Measurements from ENCODE around the gene SLC41A1.

SLC41A1 gene

DNA sequence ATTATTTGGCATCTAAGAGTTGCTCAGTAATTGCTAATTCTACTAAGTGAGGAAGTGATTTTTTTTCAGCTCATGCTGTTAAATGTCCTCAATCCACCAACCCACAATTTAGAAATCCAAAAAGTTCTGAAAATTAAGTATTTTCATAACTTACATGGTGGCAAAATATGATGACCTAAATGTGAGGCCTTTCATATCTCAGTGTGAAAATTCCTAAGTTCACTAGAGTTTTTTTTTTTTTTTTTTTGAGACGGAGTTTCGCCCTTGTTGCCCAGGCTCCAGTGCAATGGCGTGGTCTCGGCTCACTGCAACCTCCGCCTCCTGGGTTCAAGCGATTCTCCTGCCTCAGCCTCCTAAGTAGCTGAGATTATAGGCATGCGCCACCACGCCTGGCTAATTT is 68.6 kb downstream of the SLC41A1 start:
- DNase-seq (ENCODE audit: low spot score) = no peak
- TF ChIP-seq, protein P1, sequence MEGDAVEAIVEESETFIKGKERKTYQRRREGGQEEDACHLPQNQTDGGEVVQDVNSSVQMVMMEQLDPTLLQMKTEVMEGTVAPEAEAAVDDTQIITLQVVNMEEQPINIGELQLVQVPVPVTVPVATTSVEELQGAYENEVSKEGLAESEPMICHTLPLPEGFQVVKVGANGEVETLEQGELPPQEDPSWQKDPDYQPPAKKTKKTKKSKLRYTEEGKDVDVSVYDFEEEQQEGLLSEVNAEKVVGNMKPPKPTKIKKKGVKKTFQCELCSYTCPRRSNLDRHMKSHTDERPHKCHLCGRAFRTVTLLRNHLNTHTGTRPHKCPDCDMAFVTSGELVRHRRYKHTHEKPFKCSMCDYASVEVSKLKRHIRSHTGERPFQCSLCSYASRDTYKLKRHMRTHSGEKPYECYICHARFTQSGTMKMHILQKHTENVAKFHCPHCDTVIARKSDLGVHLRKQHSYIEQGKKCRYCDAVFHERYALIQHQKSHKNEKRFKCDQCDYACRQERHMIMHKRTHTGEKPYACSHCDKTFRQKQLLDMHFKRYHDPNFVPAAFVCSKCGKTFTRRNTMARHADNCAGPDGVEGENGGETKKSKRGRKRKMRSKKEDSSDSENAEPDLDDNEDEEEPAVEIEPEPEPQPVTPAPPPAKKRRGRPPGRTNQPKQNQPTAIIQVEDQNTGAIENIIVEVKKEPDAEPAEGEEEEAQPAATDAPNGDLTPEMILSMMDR (IDR thresholded peaks at IDR 0.05; ENCODE audit: borderline replicate concordance, control extremely low read depth, extremely low read depth, insufficient read depth, missing control alignments) = no peak
- in situ Hi-C loops (cut with MboI; ENCODE audit: low sequenced_read_pairs, unreplicated experiment) = no loop called here

DNA sequence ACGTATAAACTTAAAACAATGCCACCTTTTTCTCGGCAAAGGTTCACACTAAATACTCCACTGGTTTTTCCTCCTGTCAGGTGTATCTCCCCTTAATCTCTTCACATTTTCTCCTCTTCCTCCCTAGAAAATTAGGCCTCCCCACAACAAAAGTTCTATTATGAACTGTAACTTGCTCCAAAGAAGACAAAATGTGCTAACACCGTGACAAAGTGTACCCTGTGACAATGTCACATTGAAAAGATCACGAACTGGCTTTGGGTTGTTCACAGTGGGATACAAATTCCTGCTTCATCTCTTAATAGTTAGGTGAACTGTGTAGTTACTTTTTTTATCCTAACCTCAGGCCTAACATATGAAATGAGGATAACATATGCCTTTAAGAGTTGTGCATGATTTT is 69.0 kb downstream of the SLC41A1 start:
- no peak for DNase-seq (ENCODE audit: low spot score)
- TF ChIP-seq, protein P1 (IDR thresholded peaks at IDR 0.05; ENCODE audit: borderline replicate concordance, control extremely low read depth, extremely low read depth, insufficient read depth, missing control alignments) = no peak
- in situ Hi-C loops (cut with MboI; ENCODE audit: low sequenced_read_pairs, unreplicated experiment) = no loop called here

DNA sequence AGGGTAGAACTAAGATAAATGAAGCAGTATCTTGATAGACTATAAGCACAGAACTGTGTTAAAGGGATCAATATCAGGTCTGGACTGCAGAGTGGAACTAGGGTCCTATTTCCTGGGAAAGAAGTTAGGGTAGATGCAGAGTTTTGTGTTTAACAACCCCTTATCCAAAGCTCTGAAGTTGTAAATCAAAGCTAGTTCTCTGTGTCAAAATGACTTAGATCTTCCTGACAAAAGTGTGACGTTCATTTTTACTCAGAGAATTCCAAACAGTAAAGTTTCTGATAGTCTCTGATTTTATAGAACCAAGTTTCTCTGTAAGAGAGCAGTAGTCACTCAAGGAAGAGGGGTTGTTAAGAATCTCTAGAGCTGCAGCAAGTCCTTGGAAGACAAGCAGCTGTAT is 71.3 kb downstream of the SLC41A1 start:
- in situ Hi-C loops (cut with MboI; ENCODE audit: low sequenced_read_pairs, unreplicated experiment) = no loop called here
- no peak for DNase-seq (ENCODE audit: low spot score)

DNA sequence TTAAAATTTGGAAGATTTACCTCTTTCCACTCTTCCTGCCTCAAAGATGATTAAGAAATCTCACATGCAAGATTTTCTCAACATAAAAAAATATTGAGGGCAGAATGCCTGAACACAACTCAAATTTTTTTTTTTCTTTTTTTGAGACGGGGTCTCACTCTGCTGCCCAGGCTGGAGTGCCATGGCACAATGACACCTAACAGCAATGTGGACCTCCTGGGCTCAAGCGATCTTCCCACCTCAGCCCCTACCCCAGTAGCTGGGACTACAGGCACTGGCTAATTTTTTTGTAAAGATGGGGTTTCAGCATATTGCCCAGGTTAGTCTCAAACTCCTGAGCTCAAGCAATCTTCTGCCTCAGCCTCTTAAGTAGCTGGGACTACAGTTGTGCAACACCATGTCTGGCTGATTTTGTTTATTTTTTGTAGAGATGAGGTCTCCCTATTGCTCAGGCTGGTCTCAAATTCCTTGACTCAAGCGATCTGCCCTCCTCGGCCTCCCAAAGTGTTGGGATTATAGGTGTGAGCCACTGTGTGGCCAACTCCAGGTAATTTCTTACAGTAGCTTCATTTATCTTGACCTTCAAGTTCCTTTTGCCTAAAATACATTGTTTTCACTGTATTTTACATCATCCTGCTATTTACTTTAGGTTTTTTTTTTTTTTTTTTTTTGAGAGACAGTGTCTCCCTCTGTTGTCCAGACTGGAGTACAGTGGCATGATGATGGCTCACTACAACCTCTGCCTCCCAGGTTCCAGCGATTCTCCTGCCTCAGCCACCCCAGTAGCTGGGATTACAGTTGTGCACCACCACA is 73.4 kb downstream of the SLC41A1 start:
- TF ChIP-seq, protein P1 (IDR thresholded peaks at IDR 0.05; ENCODE audit: borderline replicate concordance, control extremely low read depth, extremely low read depth, insufficient read depth, missing control alignments) = no peak
- in situ Hi-C loops (cut with MboI; ENCODE audit: low sequenced_read_pairs, unreplicated experiment) = no loop called here

More for the DNA sequence above, 71.3 kb downstream of the SLC41A1 start:
- TF ChIP-seq, protein P1 (IDR thresholded peaks at IDR 0.05; ENCODE audit: borderline replicate concordance, control extremely low read depth, extremely low read depth, insufficient read depth, missing control alignments) = no peak

More for the DNA sequence above, 73.4 kb downstream of the SLC41A1 start:
- DNase-seq (ENCODE audit: low spot score) = no peak
